H9 (cell line): Measurements from ENCODE around the gene RAD18. TPM values are rescaled to one million over a fixed set of nuclear protein-coding genes. Genes with fewer than 3 reads are reported as not detected.

ENCODE experiments used
- DNase-seq: peaks from one replicate; pipeline ENCODE4 v3.0.0-alpha.2; 2017
- H2AFZ ChIP-seq: one replicate; pipeline ENCODE4 v1.6.1; 2013; ENCODE audit warnings: mild to moderate bottlenecking, low read length, control low read depth, moderate library complexity
- H2AK5ac ChIP-seq: 2 replicates; pipeline ENCODE4 v1.6.1; 2013; ENCODE audit warnings: low read length, control low read depth, mixed read lengths; ENCODE audit not compliant: insufficient read length
- H2BK120ac ChIP-seq: one replicate; pipeline ENCODE4 v1.6.1; 2013; ENCODE audit warnings: low read depth, mild to moderate bottlenecking, low read length, control low read depth, inconsistent platforms; ENCODE audit not compliant: poor library complexity, severe bottlenecking
- H2BK12ac ChIP-seq: 2 replicates; pipeline ENCODE4 v1.6.1; 2013; ENCODE audit warnings: low read length, control low read depth, mixed read lengths, low read depth; ENCODE audit not compliant: insufficient read length
- H2BK15ac ChIP-seq: 2 replicates; pipeline ENCODE4 v1.6.1; 2013; ENCODE audit warnings: low read depth, low read length, control low read depth
- H2BK20ac ChIP-seq: one replicate; pipeline ENCODE4 v1.6.1; 2013; ENCODE audit warnings: low read depth, mild to moderate bottlenecking, low read length, control low read depth, inconsistent platforms; ENCODE audit not compliant: poor library complexity, severe bottlenecking
- H2BK5ac ChIP-seq: 2 replicates; pipeline ENCODE4 v1.6.1; 2013; ENCODE audit warnings: low read length, control low read depth, mixed read lengths; ENCODE audit not compliant: insufficient read length
- H3K14ac ChIP-seq: 2 replicates; pipeline ENCODE4 v1.6.1; 2013; ENCODE audit warnings: low read length, control low read depth; ENCODE audit not compliant: insufficient read depth
- H3K18ac ChIP-seq: 2 replicates; pipeline ENCODE4 v1.6.1; 2013; ENCODE audit warnings: low read depth, mild to moderate bottlenecking, mixed read lengths, low read length, control low read depth; ENCODE audit not compliant: insufficient read length
- H3K23ac ChIP-seq: 2 replicates; pipeline ENCODE4 v1.6.1; 2013; ENCODE audit warnings: low read length, control low read depth, mixed read lengths, low read depth; ENCODE audit not compliant: insufficient read length
- H3K23me2 ChIP-seq: 2 replicates; pipeline ENCODE4 v1.6.1; 2013; ENCODE audit warnings: low read depth, mild to moderate bottlenecking, mixed read lengths, low read length, control low read depth; ENCODE audit not compliant: insufficient read length, poor library complexity, severe bottlenecking
- H3K27ac ChIP-seq: 2 replicates; pipeline ENCODE4 v1.5.1; 2013; ENCODE audit warnings: low read length, control low read depth, mixed read lengths, low read depth; ENCODE audit not compliant: insufficient read length
- H3K27me3 ChIP-seq: 2 replicates; pipeline ENCODE4 v1.6.1; 2013; ENCODE audit warnings: low read length, control low read depth, inconsistent platforms; ENCODE audit not compliant: insufficient read depth
- H3K4ac ChIP-seq: 2 replicates; pipeline ENCODE4 v1.6.1; 2013; ENCODE audit warnings: low read depth, mild to moderate bottlenecking, control low read depth, inconsistent platforms, low read length, moderate library complexity
- H3K4me1 ChIP-seq: 2 replicates; pipeline ENCODE4 v1.6.1; 2013; ENCODE audit warnings: low read length, control low read depth, inconsistent platforms; ENCODE audit not compliant: insufficient read depth
- H3K4me2 ChIP-seq: 2 replicates; pipeline ENCODE4 v1.6.1; 2013; ENCODE audit warnings: low read length, control low read depth, mixed read lengths; ENCODE audit not compliant: insufficient read length, insufficient read depth
- H3K56ac ChIP-seq: 2 replicates; pipeline ENCODE4 v1.6.1; 2013; ENCODE audit warnings: low read depth, mild to moderate bottlenecking, mixed read lengths, low read length, control low read depth; ENCODE audit not compliant: insufficient read length
- H3K79me1 ChIP-seq: 2 replicates; pipeline ENCODE4 v1.6.1; 2013; ENCODE audit warnings: low read depth, mild to moderate bottlenecking, moderate library complexity, low read length, control low read depth, inconsistent platforms; ENCODE audit not compliant: insufficient read depth, poor library complexity, severe bottlenecking
- H3K79me2 ChIP-seq: 2 replicates; pipeline ENCODE4 v1.6.1; 2013; ENCODE audit warnings: low read length, control low read depth, inconsistent platforms; ENCODE audit not compliant: insufficient read depth
- H3K9ac ChIP-seq: 2 replicates; pipeline ENCODE4 v1.6.1; 2013; ENCODE audit warnings: low read length, control low read depth, mixed read lengths; ENCODE audit not compliant: insufficient read length; ENCODE audit errors: extremely low read depth
- H3K9me3 ChIP-seq: one replicate; pipeline ENCODE4 v1.6.1; 2013; ENCODE audit warnings: low read depth, low read length, inconsistent platforms; ENCODE audit not compliant: control insufficient read depth
- H3T11ph ChIP-seq: one replicate; pipeline ENCODE4 v1.6.1; 2013; ENCODE audit warnings: mild to moderate bottlenecking, low read length, control low read depth, inconsistent platforms
- H4K20me1 ChIP-seq: one replicate; pipeline ENCODE4 v1.6.1; 2013; ENCODE audit not compliant: control insufficient read depth, insufficient read length, insufficient read depth
- H4K5ac ChIP-seq: 2 replicates; pipeline ENCODE4 v1.6.1; 2013; ENCODE audit warnings: low read depth, mild to moderate bottlenecking, mixed read lengths, low read length, control low read depth; ENCODE audit not compliant: insufficient read length
- H4K8ac ChIP-seq: replicated peaks from 2 replicates; pipeline ENCODE4 v1.6.1; 2013; ENCODE audit warnings: low read length, control low read depth, mixed read lengths, low read depth; ENCODE audit not compliant: insufficient read length
- H4K91ac ChIP-seq: 2 replicates; pipeline ENCODE4 v1.6.1; 2013; ENCODE audit warnings: low read depth, mild to moderate bottlenecking, moderate library complexity, mixed read lengths, low read length, control low read depth; ENCODE audit not compliant: insufficient read length
- H3K27ac Mint-ChIP-seq, 3 experiments: 2 replicates in 2 of 3; 3 replicates in 1 of 3; pipeline ENCODE4 v1.8.0; 2020 to 2021; ENCODE audit warnings: mixed read lengths in 3 of 3, mild to moderate bottlenecking in 1 of 3, moderate library complexity in 1 of 3
- H3K27me3 Mint-ChIP-seq: 2 replicates; pipeline ENCODE4 v1.8.0; 2021; ENCODE audit warnings: low read depth, mild to moderate bottlenecking, moderate library complexity, mixed read lengths
- H3K36me3 Mint-ChIP-seq, 3 experiments: 2 replicates in 2 of 3; 3 replicates in 1 of 3; pipeline ENCODE4 v1.8.0; 2020 to 2021; ENCODE audit warnings: low read depth in 3 of 3, mixed read lengths in 3 of 3; ENCODE audit not compliant: insufficient read depth in 1 of 3
- H3K4me1 Mint-ChIP-seq, 2 experiments: 2 replicates each; pipeline ENCODE4 v1.8.0; 2020; ENCODE audit warnings: mixed read lengths in 2 of 2
- H3K4me3 Mint-ChIP-seq, 2 experiments: 2 replicates in 1 of 2; 3 replicates in 1 of 2; pipeline ENCODE4 v1.8.0; 2020 to 2021; ENCODE audit warnings: mild to moderate bottlenecking in 2 of 2, mixed read lengths in 2 of 2, moderate library complexity in 1 of 2
- H3K9me3 Mint-ChIP-seq, 2 experiments: 2 replicates in 1 of 2; 3 replicates in 1 of 2; pipeline ENCODE4 v1.8.0; 2020; ENCODE audit warnings: mild to moderate bottlenecking in 2 of 2, mixed read lengths in 2 of 2, moderate library complexity in 1 of 2
- CTCF ChIP-seq: fragments of 200-600 bp; sonication (generic); conservative IDR thresholded peaks from 3 replicates; pipeline ENCODE4 v1.8.0; 2021; ENCODE audit warnings: antibody characterized with exemption, mild to moderate bottlenecking
- WGBS: extraction: QIAGEN DNeasy Blood & Tissue Kit; methylation state at CpG from one replicate; pipeline ENCODE4 v1.1.7; 2013; ENCODE audit warnings: missing lambda C conversion rate, low lambda C conversion rate, mixed read lengths; ENCODE audit not compliant: insufficient read length; ENCODE audit errors: extremely low coverage; 5-methylcytosine and 5-hydroxymethylcytosine counted together
- total RNA-seq: library from RNA; stranded (reverse); gene quantifications from 2 replicates; pipeline ENCODE4 v1.2.1, GENCODE V29; 2021

The RAD18 gene
- total RNA-seq, 1 experiment from 2014 or later: 27.8 TPM

GRCh38 chr3:8838765-8839423 is 124.4 kb downstream of the RAD18 start:
- Mint-ChIP-seq H3K4me3 (no peak overlapping the region), H3K9me3 (no peaks in the 10 kb centered on the region), H3K4me1 (peaks cover 0 to 6% of the 10 kb centered on the region in 2 experiments; a peak in 1 of 4 replicates), H3K27me3 (peaks cover 4% of the 10 kb centered on the region; the same call in 1 of the 2 replicates), H3K36me3 (no peaks in the 10 kb centered on the region), H3K27ac (no peak overlapping the region)
- no peak overlapping the region for H3K18ac ChIP-seq
- H4K91ac ChIP-seq: no peak overlapping the region
- H3T11ph ChIP-seq: no peak overlapping the region
- H3K79me1 ChIP-seq: no peaks in the 10 kb centered on the region
- H2BK120ac ChIP-seq: no peak overlapping the region
- no peak overlapping the region for H2BK15ac ChIP-seq
- no peaks in the 10 kb centered on the region for H3K79me2 ChIP-seq
- no peak overlapping the region for H3K56ac ChIP-seq
- H3K27me3 ChIP-seq: no peaks in the 10 kb centered on the region
- no peak overlapping the region for H4K5ac ChIP-seq
- no peaks in the 10 kb centered on the region for H3K4me1 ChIP-seq
- no peak for DNase-seq
- H3K4ac ChIP-seq: no peak overlapping the region
- no peak overlapping the region for H2BK20ac ChIP-seq
- H2BK12ac ChIP-seq: no peak overlapping the region
- H3K4me2 ChIP-seq: no peak overlapping the region
- TF ChIP-seq CTCF: no peak
- H3K9ac ChIP-seq: no peak overlapping the region
- no peak overlapping the region for H2AFZ ChIP-seq
- no peak overlapping the region for H3K23ac ChIP-seq
- no peaks in the 10 kb centered on the region for H3K23me2 ChIP-seq
- no peak overlapping the region for H2BK5ac ChIP-seq
- no CpG with 5 or more reads among the region's 3 CpGs for WGBS
- no peak overlapping the region for H2AK5ac ChIP-seq
- no peak overlapping the region for H4K8ac ChIP-seq
- no peak overlapping the region for H3K27ac ChIP-seq
- H3K14ac ChIP-seq: no peak overlapping the region
- no peaks in the 10 kb centered on the region for H3K9me3 ChIP-seq
- no peaks in the 10 kb centered on the region for H4K20me1 ChIP-seq
